Measurements from ENCODE around the gene PEX14.

Gene PEX14

GRCh38 chr1:10532362-10532761 lies 57.6 kb downstream of the PEX14 start:
- no peak for DNase-seq (ENCODE audit: extremely low spot score)
- ChIA-PET POLR2A (no interaction called here), CTCF (no interaction called here)
- TF ChIP-seq, protein P1, sequence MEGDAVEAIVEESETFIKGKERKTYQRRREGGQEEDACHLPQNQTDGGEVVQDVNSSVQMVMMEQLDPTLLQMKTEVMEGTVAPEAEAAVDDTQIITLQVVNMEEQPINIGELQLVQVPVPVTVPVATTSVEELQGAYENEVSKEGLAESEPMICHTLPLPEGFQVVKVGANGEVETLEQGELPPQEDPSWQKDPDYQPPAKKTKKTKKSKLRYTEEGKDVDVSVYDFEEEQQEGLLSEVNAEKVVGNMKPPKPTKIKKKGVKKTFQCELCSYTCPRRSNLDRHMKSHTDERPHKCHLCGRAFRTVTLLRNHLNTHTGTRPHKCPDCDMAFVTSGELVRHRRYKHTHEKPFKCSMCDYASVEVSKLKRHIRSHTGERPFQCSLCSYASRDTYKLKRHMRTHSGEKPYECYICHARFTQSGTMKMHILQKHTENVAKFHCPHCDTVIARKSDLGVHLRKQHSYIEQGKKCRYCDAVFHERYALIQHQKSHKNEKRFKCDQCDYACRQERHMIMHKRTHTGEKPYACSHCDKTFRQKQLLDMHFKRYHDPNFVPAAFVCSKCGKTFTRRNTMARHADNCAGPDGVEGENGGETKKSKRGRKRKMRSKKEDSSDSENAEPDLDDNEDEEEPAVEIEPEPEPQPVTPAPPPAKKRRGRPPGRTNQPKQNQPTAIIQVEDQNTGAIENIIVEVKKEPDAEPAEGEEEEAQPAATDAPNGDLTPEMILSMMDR (IDR thresholded peaks at IDR 0.05; ENCODE audit: control extremely low read depth, extremely low read depth, low read depth, missing control alignments) = no peak

GRCh38 chr1:10534519-10534918 lies 59.8 kb downstream of the PEX14 start:
- no peak for DNase-seq (ENCODE audit: extremely low spot score)
- POLR2A ChIA-PET = no interaction called here
- TF ChIP-seq, protein P1 (IDR thresholded peaks at IDR 0.05; ENCODE audit: control extremely low read depth, extremely low read depth, low read depth, missing control alignments) = no peak
- CTCF ChIA-PET = interaction anchor here (0.8 kb wide), 1 partner anchor 9 kb away, joined by 3 read pairs; no protein-coding TSS in a partner anchor

DNA sequence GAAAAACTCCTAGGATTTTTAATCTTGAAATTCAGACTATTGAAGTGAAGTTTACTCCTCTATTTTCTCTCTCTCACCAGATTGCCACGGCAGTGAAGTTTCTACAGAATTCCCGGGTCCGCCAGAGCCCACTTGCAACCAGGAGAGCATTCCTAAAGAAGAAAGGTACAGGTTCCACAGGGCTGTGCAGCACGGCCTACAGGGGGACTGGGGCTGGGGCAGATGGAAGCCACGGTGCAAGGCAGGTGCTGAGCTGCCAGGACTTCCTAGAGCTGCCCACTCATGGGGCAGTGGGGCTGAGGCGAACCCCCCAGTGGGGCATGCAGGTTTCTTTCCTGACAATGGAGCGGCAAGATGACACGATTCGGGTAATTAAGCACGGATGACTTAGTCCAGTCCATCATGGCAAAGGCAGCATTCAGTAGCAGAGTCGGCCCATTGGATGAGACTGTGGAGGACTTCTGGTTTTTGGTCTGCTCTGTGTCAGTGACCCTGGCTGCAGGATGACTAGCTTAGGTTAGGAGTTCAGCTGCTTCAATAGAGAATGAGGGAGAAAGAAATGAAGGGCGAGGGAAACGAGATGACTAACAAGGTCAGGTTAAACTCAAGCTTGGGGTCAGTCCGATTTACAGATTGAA lies 61.5 kb downstream of the PEX14 start:
- TF ChIP-seq, protein P1 (IDR thresholded peaks at IDR 0.05; ENCODE audit: control extremely low read depth, extremely low read depth, low read depth, missing control alignments) = no peak
- POLR2A ChIA-PET = no interaction called here

GRCh38 chr1:10537082-10537766 lies 62.5 kb downstream of the PEX14 start:
- ChIA-PET POLR2A (no interaction called here), CTCF (interaction anchor here (1.5 to 1.7 kb wide), 4 partner anchors 9 to 30 kb away, joined by 3 to 6 read pairs (median 4); no protein-coding TSS in a partner anchor)
- TF ChIP-seq, protein P1 (IDR thresholded peaks at IDR 0.05; ENCODE audit: control extremely low read depth, extremely low read depth, low read depth, missing control alignments) = no peak
- DNase-seq (ENCODE audit: extremely low spot score) = no peak

More for the DNA sequence above, 61.5 kb downstream of the PEX14 start:
- CTCF ChIA-PET = interaction anchor here (1.0 to 1.7 kb wide), 5 partner anchors 8 to 29 kb away, joined by 3 to 6 read pairs (median 4); no protein-coding TSS in a partner anchor
- no peak for DNase-seq (ENCODE audit: extremely low spot score)

DNA sequence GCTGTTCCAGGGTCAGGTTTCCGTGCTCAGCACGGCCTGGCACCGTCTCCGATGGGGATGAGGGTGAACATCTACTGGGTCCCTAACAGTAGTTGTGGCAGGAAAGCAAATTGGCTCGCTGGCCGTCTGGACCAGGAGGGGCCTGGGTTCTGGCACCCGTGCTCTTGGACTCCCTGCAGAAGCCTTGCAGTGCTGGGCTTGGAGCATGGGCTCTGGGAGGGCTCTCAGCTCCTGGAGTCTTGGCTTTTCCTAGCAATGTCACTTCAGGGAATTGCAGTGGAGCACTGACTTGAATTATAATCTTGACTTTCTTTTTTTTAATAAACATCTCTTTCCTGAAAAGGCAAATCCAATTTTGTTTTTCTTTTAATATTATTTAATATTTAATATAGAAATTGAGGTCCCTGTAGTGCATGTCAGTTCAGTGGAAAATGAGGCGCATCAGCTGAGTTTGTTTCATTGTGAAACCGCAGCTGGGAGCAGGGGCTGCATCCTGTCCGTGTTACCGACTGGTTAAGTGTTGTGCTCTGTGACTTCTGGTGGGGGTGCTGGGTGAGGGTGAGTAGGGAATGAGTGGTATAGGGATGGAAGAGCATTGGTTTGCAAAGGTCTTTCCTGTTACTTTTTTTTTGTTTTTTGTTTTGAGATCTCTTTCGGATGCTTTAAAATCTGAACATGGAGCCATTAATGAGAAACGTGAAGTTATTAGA lies 64.1 kb downstream of the PEX14 start:
- DNase-seq (ENCODE audit: extremely low spot score) = no peak
- TF ChIP-seq, protein P1 (IDR thresholded peaks at IDR 0.05; ENCODE audit: control extremely low read depth, extremely low read depth, low read depth, missing control alignments) = no peak
- ChIA-PET POLR2A (no interaction called here), CTCF (interaction anchor here (1.0 to 1.5 kb wide), 2 partner anchors 20 to 31 kb away, joined by 3 read pairs; no protein-coding TSS in a partner anchor)

DNA sequence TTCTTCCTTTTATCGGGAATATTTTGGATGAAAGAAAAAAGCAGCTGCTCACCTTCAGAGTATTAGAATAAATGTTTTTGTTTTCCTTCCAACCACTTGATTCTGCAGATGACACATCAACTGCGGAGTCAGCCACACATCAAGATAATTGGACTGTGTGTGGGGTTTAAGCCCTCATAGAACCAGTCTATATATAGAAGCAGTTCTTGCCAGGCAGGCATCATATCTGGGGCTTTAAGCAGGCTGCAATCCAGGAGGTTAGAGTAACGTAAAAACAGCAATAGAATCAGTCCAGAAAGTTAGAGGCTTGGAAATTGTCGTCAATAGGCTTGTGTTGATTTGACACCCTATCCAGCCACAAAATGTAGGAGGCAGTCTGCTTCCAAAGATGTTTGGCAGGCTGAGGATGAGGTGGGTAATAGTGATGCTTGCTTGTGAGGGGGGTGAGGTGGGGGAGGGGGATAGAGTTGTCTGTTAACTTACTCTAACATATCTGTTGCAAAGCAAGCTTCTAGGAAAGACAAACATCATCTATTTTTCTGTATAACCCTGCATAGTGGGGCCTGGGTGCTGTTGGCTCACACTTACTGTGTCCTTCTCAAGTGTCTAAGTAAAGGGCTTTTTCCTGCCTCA lies 64.8 kb downstream of the PEX14 start:
- DNase-seq (ENCODE audit: extremely low spot score) = no peak
- TF ChIP-seq, protein P1 (IDR thresholded peaks at IDR 0.05; ENCODE audit: control extremely low read depth, extremely low read depth, low read depth, missing control alignments) = no peak
- POLR2A ChIA-PET = no interaction called here
- CTCF ChIA-PET = interaction anchor here (2.0 kb wide), 1 partner anchor 10 kb away, joined by 8 read pairs; no protein-coding TSS in a partner anchor

Measured in GM10248 (cell line).